ENCODE measurements around the gene PRR35.

The PRR35 gene

GRCh38 chr16:560204-560700 is at the start of gene PRR35:
Gene PRR35 (plus strand): TSS chr16:560394. CDS start chr16:563295, 2,901 bp downstream.
- no peak for DNase-seq

- DNase-seq = no peak
Measured at GRCh38 chr16:512802-513201, 47.4 kb upstream of the PRR35 start.

- no peak for DNase-seq
Measured at GRCh38 chr16:513950-514349, 46.2 kb upstream of the PRR35 start.

- peak in 1 of 2 experiments; percentile 54 for DNase-seq
Measured at GRCh38 chr16:515175-515938, 44.8 kb upstream of the PRR35 start.

GRCh38 chr16:515939-516226 is 44.3 kb upstream of the PRR35 start:
- no peak for DNase-seq

GRCh38 chr16:516301-516700 is 43.9 kb upstream of the PRR35 start:
- no peak for DNase-seq

- DNase-seq = no peak
Measured at GRCh38 chr16:518858-519257, 41.3 kb upstream of the PRR35 start.

GRCh38 chr16:519425-519824 is 40.8 kb upstream of the PRR35 start:
- no peak for DNase-seq

GRCh38 chr16:519841-520687 is 40.1 kb upstream of the PRR35 start:
- no peak for DNase-seq

GRCh38 chr16:520847-521246 is 39.3 kb upstream of the PRR35 start:
- DNase-seq = no peak

- DNase-seq = no peak
Measured at GRCh38 chr16:521381-522210, 38.6 kb upstream of the PRR35 start.

GRCh38 chr16:522320-523096 is 37.7 kb upstream of the PRR35 start:
- no peak for DNase-seq

GRCh38 chr16:523097-523741 is 37.0 kb upstream of the PRR35 start:
- DNase-seq = no peak

GRCh38 chr16:524274-525040 is 35.7 kb upstream of the PRR35 start:
- no peak for DNase-seq

- DNase-seq = no peak
Measured at GRCh38 chr16:525123-525519, 35.1 kb upstream of the PRR35 start.

- no peak for DNase-seq
Measured at GRCh38 chr16:525520-526180, 34.5 kb upstream of the PRR35 start.

- peak in 1 of 2 experiments; percentile 30 for DNase-seq
Measured at GRCh38 chr16:526181-527014, 33.8 kb upstream of the PRR35 start.

- peak; percentile 85 to 86 for DNase-seq
Measured at GRCh38 chr16:527015-527903, 32.9 kb upstream of the PRR35 start, which contains the start of gene CAPN15. Gene CAPN15 (plus strand): TSS chr16:527712. CDS start chr16:546839, 19,127 bp downstream.
